ENCODE results near the gene TCOF1.
"Not testable (repeated sequence)": the region's sequence is repeated elsewhere in the genome, so short reads cannot be mapped to it uniquely, and the experiment has no call there.

The TCOF1 gene

DNA sequence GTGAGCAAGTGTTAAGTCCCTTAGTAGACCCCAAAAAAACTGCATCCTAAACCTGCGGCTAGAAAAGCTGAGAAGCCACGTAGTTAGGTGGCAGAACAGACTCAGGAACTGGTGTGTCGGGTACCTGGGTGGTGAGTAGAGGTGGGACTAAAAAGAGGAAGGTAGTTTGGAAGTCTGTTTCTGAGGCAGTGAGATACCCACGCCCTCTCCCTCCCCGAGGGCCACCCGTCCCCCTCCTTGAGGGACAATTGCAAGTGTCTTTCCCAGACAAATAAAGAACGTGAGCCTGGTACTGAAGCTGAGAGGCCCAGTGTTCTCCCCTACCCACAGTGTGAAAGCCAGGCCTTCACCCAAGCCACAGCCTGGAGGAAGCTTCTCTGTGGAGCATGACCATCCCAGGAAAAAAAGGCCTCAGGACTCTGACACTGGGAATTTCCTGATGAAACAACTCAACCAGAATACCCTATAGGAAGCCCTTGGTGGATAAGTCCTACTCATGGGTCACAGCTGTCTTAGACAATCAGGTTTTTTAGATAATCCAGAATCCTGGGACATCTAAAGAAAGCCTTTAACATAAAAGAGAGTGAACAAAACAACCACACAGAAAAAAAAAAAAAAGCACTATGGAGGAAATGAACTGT, 62.3 kb downstream of the TCOF1 start:
- ChIA-PET POLR2A (interaction anchor here (0.7 to 0.8 kb wide), 2 partner anchors 9 to 15 kb away, joined by 3 to 5 read pairs; no protein-coding TSS in a partner anchor), CTCF (interaction anchor here (1.1 to 4.5 kb wide), 4 partner anchors 18 to 40 kb away, joined by 3 to 25 read pairs (median 6); no protein-coding TSS in a partner anchor)
- TF ChIP-seq, protein P1, sequence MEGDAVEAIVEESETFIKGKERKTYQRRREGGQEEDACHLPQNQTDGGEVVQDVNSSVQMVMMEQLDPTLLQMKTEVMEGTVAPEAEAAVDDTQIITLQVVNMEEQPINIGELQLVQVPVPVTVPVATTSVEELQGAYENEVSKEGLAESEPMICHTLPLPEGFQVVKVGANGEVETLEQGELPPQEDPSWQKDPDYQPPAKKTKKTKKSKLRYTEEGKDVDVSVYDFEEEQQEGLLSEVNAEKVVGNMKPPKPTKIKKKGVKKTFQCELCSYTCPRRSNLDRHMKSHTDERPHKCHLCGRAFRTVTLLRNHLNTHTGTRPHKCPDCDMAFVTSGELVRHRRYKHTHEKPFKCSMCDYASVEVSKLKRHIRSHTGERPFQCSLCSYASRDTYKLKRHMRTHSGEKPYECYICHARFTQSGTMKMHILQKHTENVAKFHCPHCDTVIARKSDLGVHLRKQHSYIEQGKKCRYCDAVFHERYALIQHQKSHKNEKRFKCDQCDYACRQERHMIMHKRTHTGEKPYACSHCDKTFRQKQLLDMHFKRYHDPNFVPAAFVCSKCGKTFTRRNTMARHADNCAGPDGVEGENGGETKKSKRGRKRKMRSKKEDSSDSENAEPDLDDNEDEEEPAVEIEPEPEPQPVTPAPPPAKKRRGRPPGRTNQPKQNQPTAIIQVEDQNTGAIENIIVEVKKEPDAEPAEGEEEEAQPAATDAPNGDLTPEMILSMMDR (IDR thresholded peaks at IDR 0.05; ENCODE audit: control extremely low read depth, extremely low read depth, low read depth, missing control alignments): no peak
- no peak for DNase-seq (ENCODE audit: extremely low spot score)

DNA sequence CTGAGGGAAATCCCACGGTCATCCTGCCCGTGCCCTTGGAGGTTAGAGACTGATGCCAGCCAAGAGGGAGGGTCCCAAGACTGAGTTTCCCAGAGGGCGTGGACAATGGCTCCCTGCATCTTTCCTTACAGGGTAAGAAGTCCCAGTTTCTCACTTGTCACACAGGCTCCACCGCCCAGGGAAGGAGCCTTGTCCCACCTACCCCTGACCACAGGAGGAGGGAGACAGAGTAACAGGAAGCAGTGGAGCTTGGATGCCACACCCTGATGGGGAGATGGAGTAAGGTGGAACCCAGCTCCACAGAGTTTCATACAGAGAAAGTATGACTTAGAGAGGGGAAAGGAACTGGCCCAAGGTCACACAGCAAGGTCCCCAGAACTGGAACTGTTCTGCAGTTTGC, 64.6 kb downstream of the TCOF1 start:
- DNase-seq (ENCODE audit: extremely low spot score): no peak
- TF ChIP-seq, protein P1 (IDR thresholded peaks at IDR 0.05; ENCODE audit: control extremely low read depth, extremely low read depth, low read depth, missing control alignments): no peak
- CTCF ChIA-PET: interaction anchor here (1.0 to 4.5 kb wide), 4 partner anchors 9 to 23 kb away, joined by 3 to 25 read pairs (median 6); partner anchors contain the start of gene CD74
- POLR2A ChIA-PET: interaction anchor here (1.1 to 1.6 kb wide), 2 partner anchors 9 to 23 kb away, joined by 3 to 4 read pairs; partner anchors contain the start of gene CD74

DNA sequence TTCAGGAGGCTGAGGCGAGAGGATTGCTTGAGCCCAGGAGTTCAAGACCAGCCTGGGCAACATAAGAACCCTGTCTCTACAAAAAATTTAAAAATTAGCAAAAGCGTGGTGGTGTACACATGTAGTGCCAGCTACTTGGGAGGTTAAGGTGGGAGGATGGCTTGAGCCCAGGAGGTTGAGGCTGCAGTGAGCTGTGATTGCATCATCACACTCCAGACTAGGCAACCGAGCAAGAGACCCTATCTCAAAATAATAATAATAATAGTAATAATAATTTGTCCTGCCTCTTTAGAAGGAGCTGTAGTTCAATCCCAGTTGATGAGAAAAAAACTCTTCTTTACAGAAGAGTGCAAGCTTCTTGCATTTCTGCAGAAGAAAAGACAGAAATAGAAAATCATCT, 65.3 kb downstream of the TCOF1 start:
- ChIA-PET CTCF (interaction anchor here (1.0 to 4.5 kb wide), 4 partner anchors 12 to 38 kb away, joined by 3 to 25 read pairs (median 4); no protein-coding TSS in a partner anchor), POLR2A (interaction anchor here (1.1 to 1.6 kb wide), 3 partner anchors 10 to 24 kb away, joined by 3 to 7 read pairs (median 4); partner anchors contain the start of gene CD74)
- TF ChIP-seq, protein P1 (IDR thresholded peaks at IDR 0.05; ENCODE audit: control extremely low read depth, extremely low read depth, low read depth, missing control alignments): no peak
- no peak for DNase-seq (ENCODE audit: extremely low spot score)

DNA sequence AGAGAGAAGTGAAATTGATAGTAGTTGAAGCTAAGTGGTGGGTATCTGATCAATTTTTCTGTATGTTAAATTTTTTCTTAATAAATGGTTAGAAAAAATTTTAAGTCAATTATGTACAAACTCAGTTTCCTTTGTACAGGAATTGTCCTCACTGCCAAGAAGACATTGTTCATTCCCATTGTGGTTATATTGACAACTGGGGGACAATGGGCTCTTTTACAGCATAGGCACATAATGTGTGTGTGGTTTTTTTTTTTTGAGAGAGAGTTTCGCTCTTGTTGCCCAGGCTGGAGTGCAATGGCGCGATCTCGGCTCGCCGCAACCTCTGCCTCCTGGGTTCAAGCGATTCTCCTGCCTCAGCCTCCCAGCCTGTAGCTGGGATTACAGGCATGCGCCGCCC, 68.7 kb downstream of the TCOF1 start:
- POLR2A ChIA-PET: interaction anchor here (1.6 kb wide), 1 partner anchor 14 kb away, joined by 6 read pairs; the partner anchor contains the start of gene CD74
- DNase-seq (ENCODE audit: extremely low spot score): not testable (repeated sequence)
- CTCF ChIA-PET: interaction anchor here (1.3 to 1.5 kb wide), 2 partner anchors 11 to 28 kb away, joined by 4 read pairs; no protein-coding TSS in a partner anchor

DNA sequence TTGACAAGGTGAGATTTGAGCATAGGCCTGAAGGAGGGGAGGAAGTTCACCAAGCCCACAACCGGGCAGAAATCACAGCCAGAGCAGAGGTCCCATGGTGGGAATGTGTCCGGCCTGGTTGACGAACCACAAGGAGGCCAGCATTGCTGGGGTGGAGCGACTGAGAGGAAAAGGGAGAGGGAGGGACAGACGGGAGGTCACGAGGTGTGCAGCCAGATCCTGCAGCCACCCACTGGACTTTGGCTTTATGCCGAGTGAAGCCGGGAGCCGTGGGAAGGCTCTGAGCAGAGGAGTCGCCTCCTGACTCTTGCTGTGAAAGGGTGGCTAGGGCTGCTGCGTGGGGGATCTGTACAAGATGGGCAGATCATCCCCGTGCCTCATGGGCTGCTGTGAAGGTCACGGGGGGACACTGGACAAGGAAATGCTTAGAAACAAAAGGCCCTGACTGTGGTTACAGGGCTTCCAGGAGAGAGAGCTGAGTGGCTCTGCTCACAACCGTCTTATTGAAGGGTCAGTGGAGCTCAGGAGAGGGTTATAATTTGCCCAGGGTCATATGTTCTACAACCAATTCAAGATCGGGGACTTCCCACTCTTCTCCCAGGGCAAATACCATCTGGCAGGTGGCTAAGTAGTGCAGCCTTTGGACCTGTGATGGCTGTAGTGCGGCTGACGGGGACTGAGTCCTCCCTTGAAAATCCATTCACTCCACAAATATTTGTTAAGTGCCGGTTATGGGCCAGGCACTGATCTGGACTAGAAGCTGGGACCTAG, 70.8 kb downstream of the TCOF1 start:
- TF ChIP-seq, protein P1 (IDR thresholded peaks at IDR 0.05; ENCODE audit: control extremely low read depth, extremely low read depth, low read depth, missing control alignments): no peak
- POLR2A ChIA-PET: interaction anchor here (1.3 to 1.7 kb wide), 3 partner anchors 17 to 22 kb away, joined by 3 to 9 read pairs (median 4); no protein-coding TSS in a partner anchor
- CTCF ChIA-PET: interaction anchor here (1.0 to 16.0 kb wide), 5 partner anchors 8 to 27 kb away, joined by 4 to 222 read pairs (median 6); partner anchors contain the start of gene CD74
- DNase-seq (ENCODE audit: extremely low spot score): no peak

DNA sequence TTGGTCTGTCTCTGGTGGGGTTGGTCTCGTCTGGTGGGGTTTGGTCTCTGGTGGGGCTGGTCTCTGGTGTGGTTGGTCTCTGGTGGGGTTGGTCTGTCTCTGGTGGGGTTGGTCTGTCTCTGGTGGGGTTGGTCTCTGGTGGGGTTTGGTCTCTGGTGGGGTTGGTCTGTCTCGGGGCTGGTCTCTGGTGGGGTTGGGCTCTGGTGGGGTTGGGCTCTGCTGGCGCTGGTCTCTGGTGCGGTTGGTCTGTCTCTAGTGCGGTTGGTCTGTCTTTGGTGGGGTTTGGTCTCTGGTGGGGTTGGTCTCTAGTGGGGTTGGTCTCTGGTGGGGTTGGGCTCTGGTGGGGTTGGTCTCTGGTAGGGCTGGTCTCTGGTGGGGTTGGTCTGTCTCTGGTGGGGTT, 71.5 kb downstream of the TCOF1 start:
- ChIA-PET POLR2A (interaction anchor here (1.5 to 1.7 kb wide), 2 partner anchors 18 to 22 kb away, joined by 4 to 9 read pairs; no protein-coding TSS in a partner anchor), CTCF (interaction anchor here (1.0 to 16.0 kb wide), 4 partner anchors 10 to 28 kb away, joined by 4 to 222 read pairs (median 5); partner anchors contain the start of gene CD74)
- TF ChIP-seq, protein P1 (IDR thresholded peaks at IDR 0.05; ENCODE audit: control extremely low read depth, extremely low read depth, low read depth, missing control alignments): no peak
- no peak for DNase-seq (ENCODE audit: extremely low spot score)

All from GM10248 (cell line).